ENCODE data around the gene INSYN1. TPM values are rescaled to one million over a fixed set of nuclear protein-coding genes. Genes with fewer than 3 reads are reported as not detected.

INSYN1 gene
- total RNA-seq, 1 donor: 4.7 TPM

GRCh38 chr15:73752806-73753193, 351 bp downstream of the INSYN1 start:
- Histone ChIP-seq H3K4me2 (ENCODE audit: insufficient read depth, low read length) (peak overlapping the region; percentile 48), H4K20me1 (ENCODE audit: insufficient read depth, low read length) (no peaks in the 10 kb centered on the region), H3K79me2 (ENCODE audit: insufficient read depth, low read length) (no peaks in the 10 kb centered on the region), H3K27me3 (ENCODE audit: insufficient read depth, low read length) (peaks cover 40% of the 10 kb centered on the region), H3K36me3 (ENCODE audit: insufficient read depth, low read length) (no peaks in the 10 kb centered on the region), H2AFZ (ENCODE audit: low read length) (no peak overlapping the region), H3K4me3 (ENCODE audit: insufficient read depth, low read length) (peak overlapping the region; percentile 58), H3K9me3 (ENCODE audit: low read depth, low read length) (no peaks in the 10 kb centered on the region), H3K4me1 (ENCODE audit: insufficient read depth, low read length) (no peaks in the 10 kb centered on the region), H3K27ac (ENCODE audit: low read depth, low read length) (no peak overlapping the region)
- DNase-seq (ENCODE audit: insufficient read length, low spot score, missing footprints): peak; percentile 95
- no peak for TF ChIP-seq CTCF (IDR thresholded peaks at IDR 0.05; ENCODE audit: extremely low read depth, low read depth, low read length)

- DNase-seq (ENCODE audit: insufficient read length, low spot score, missing footprints): peak; percentile 87
- peaks cover 39% of the 10 kb centered on the region for H3K27me3 ChIP-seq (ENCODE audit: insufficient read depth, low read length)
- no peaks in the 10 kb centered on the region for H4K20me1 ChIP-seq (ENCODE audit: insufficient read depth, low read length)
- no peak overlapping the region for H3K27ac ChIP-seq (ENCODE audit: low read depth, low read length)
- TF ChIP-seq CTCF (IDR thresholded peaks at IDR 0.05; ENCODE audit: extremely low read depth, low read depth, low read length): no peak
- no peak overlapping the region for H2AFZ ChIP-seq (ENCODE audit: low read length)
- H3K9me3 ChIP-seq (ENCODE audit: low read depth, low read length): no peaks in the 10 kb centered on the region
- no peaks in the 10 kb centered on the region for H3K79me2 ChIP-seq (ENCODE audit: insufficient read depth, low read length)
- no peaks in the 10 kb centered on the region for H3K36me3 ChIP-seq (ENCODE audit: insufficient read depth, low read length)
- H3K4me1 ChIP-seq (ENCODE audit: insufficient read depth, low read length): no peaks in the 10 kb centered on the region
- peak overlapping the region; percentile 48 for H3K4me2 ChIP-seq (ENCODE audit: insufficient read depth, low read length)
- H3K4me3 ChIP-seq (ENCODE audit: insufficient read depth, low read length): peak overlapping the region; percentile 58
Observed at GRCh38 chr15:73751899-73752805, 999 bp downstream of the INSYN1 start.

- no peak overlapping the region for H3K4me3 ChIP-seq (ENCODE audit: insufficient read depth, low read length)
- H3K9me3 ChIP-seq (ENCODE audit: low read depth, low read length): no peaks in the 10 kb centered on the region
- H3K4me2 ChIP-seq (ENCODE audit: insufficient read depth, low read length): no peak overlapping the region
- no peaks in the 10 kb centered on the region for H3K36me3 ChIP-seq (ENCODE audit: insufficient read depth, low read length)
- no peak overlapping the region for H2AFZ ChIP-seq (ENCODE audit: low read length)
- no peaks in the 10 kb centered on the region for H3K79me2 ChIP-seq (ENCODE audit: insufficient read depth, low read length)
- H3K4me1 ChIP-seq (ENCODE audit: insufficient read depth, low read length): no peaks in the 10 kb centered on the region
- DNase-seq (ENCODE audit: insufficient read length, low spot score, missing footprints): peak; percentile 92
- H3K27me3 ChIP-seq (ENCODE audit: insufficient read depth, low read length): peaks cover 42% of the 10 kb centered on the region
- H4K20me1 ChIP-seq (ENCODE audit: insufficient read depth, low read length): no peaks in the 10 kb centered on the region
- no peak overlapping the region for H3K27ac ChIP-seq (ENCODE audit: low read depth, low read length)
- no peak for TF ChIP-seq CTCF (IDR thresholded peaks at IDR 0.05; ENCODE audit: extremely low read depth, low read depth, low read length)
Observed at GRCh38 chr15:73751511-73751898, 1.6 kb downstream of the INSYN1 start.

- H3K4me3 ChIP-seq (ENCODE audit: insufficient read depth, low read length): no peak overlapping the region
- no peaks in the 10 kb centered on the region for H3K9me3 ChIP-seq (ENCODE audit: low read depth, low read length)
- H3K27ac ChIP-seq (ENCODE audit: low read depth, low read length): no peak overlapping the region
- H3K27me3 ChIP-seq (ENCODE audit: insufficient read depth, low read length): peaks cover 43% of the 10 kb centered on the region
- no peak overlapping the region for H3K4me2 ChIP-seq (ENCODE audit: insufficient read depth, low read length)
- H3K4me1 ChIP-seq (ENCODE audit: insufficient read depth, low read length): no peaks in the 10 kb centered on the region
- no peak overlapping the region for H2AFZ ChIP-seq (ENCODE audit: low read length)
- no peaks in the 10 kb centered on the region for H3K36me3 ChIP-seq (ENCODE audit: insufficient read depth, low read length)
- H4K20me1 ChIP-seq (ENCODE audit: insufficient read depth, low read length): no peaks in the 10 kb centered on the region
- no peaks in the 10 kb centered on the region for H3K79me2 ChIP-seq (ENCODE audit: insufficient read depth, low read length)
- TF ChIP-seq CTCF (IDR thresholded peaks at IDR 0.05; ENCODE audit: extremely low read depth, low read depth, low read length): no peak
- no peak for DNase-seq (ENCODE audit: insufficient read length, low spot score, missing footprints)
Observed at GRCh38 chr15:73750951-73751350, 2.2 kb downstream of the INSYN1 start.
